ENCODE data around the gene OR4D1.

OR4D1 gene

GRCh38 chr17:58156839-58157803 lies 8.9 kb downstream of the OR4D1 start:
- peak overlapping the region; percentile 45 for H3K4me3 ChIP-seq (ENCODE audit: low read length)
- H3K4me1 ChIP-seq (ENCODE audit: control insufficient read depth, insufficient read depth, low read length): no peaks in the 10 kb centered on the region
- H3K9ac ChIP-seq (ENCODE audit: low read depth, low read length): no peak overlapping the region

GRCh38 chr17:58158181-58158580 lies 10.0 kb downstream of the OR4D1 start:
- no peak overlapping the region for H3K9ac ChIP-seq (ENCODE audit: low read depth, low read length)
- H3K4me1 ChIP-seq (ENCODE audit: control insufficient read depth, insufficient read depth, low read length): no peaks in the 10 kb centered on the region
- no peak overlapping the region for H3K4me2 ChIP-seq (ENCODE audit: low read length)
- H3K4me3 ChIP-seq (ENCODE audit: low read length): no peak overlapping the region
- peaks cover 81% of the 10 kb centered on the region for H3K27me3 ChIP-seq (ENCODE audit: control insufficient read depth, insufficient read depth, low read length)
- H3K9me3 ChIP-seq (replicated peaks; ENCODE audit: low read length): no peaks in the 10 kb centered on the region
- no peaks in the 10 kb centered on the region for H3K36me3 ChIP-seq (ENCODE audit: insufficient read depth, low read length)

More at GRCh38 chr17:58156839-58157803, 8.9 kb downstream of the OR4D1 start:
- Histone ChIP-seq H3K27me3 (ENCODE audit: control insufficient read depth, insufficient read depth, low read length) (peaks cover 85% of the 10 kb centered on the region), H3K9me3 (replicated peaks; ENCODE audit: low read length) (no peaks in the 10 kb centered on the region), H3K4me2 (ENCODE audit: low read length) (peak overlapping the region; percentile 74), H3K36me3 (ENCODE audit: insufficient read depth, low read length) (no peaks in the 10 kb centered on the region)

- Histone ChIP-seq H3K4me2 (ENCODE audit: low read length) (no peak overlapping the region), H3K9ac (ENCODE audit: low read depth, low read length) (no peak overlapping the region), H3K9me3 (replicated peaks; ENCODE audit: low read length) (no peaks in the 10 kb centered on the region), H3K4me1 (ENCODE audit: control insufficient read depth, insufficient read depth, low read length) (no peaks in the 10 kb centered on the region), H3K27me3 (ENCODE audit: control insufficient read depth, insufficient read depth, low read length) (peaks cover 61% of the 10 kb centered on the region), H3K36me3 (ENCODE audit: insufficient read depth, low read length) (no peaks in the 10 kb centered on the region), H3K4me3 (ENCODE audit: low read length) (no peak overlapping the region)
These were observed 13.4 kb downstream of the OR4D1 start for GRCh38 chr17:58161566-58161965.

GRCh38 chr17:58165981-58166380 lies 17.8 kb downstream of the OR4D1 start:
- H3K4me1 ChIP-seq (ENCODE audit: control insufficient read depth, insufficient read depth, low read length): no peaks in the 10 kb centered on the region
- H3K36me3 ChIP-seq (ENCODE audit: insufficient read depth, low read length): no peaks in the 10 kb centered on the region
- H3K9me3 ChIP-seq (replicated peaks; ENCODE audit: low read length): no peaks in the 10 kb centered on the region
- no peak overlapping the region for H3K4me2 ChIP-seq (ENCODE audit: low read length)
- H3K9ac ChIP-seq (ENCODE audit: low read depth, low read length): no peak overlapping the region
- peaks cover 43% of the 10 kb centered on the region for H3K27me3 ChIP-seq (ENCODE audit: control insufficient read depth, insufficient read depth, low read length)
- H3K4me3 ChIP-seq (ENCODE audit: low read length): no peak overlapping the region

DNA sequence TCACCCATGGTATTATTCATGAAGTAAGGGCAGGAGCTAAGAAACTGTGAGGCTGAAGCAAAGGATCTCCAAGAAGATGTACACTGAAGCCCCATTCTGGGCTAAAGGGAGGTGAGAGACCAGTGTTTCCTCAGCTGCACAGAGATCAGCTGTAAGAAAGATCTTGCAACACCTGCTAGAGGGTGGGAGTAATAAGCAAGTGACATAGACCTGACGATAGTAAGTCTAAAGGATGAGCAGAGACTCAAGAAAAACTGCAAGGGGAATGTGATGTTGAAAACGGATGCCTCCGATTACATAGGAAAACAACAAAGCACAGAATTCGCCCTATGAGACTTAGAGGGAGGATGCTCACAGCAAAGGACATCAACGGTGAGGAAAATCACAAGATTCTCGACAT lies 18.5 kb downstream of the OR4D1 start, which contains the start of gene OR4D2:
OR4D2 (plus strand) TSS at position 301 of the 400 bp plus-strand sequence. CDS start 2,674 bp downstream, outside the sequence.
- Histone ChIP-seq H3K9me3 (replicated peaks; ENCODE audit: low read length) (no peaks in the 10 kb centered on the region), H3K4me1 (ENCODE audit: control insufficient read depth, insufficient read depth, low read length) (no peaks in the 10 kb centered on the region), H3K36me3 (ENCODE audit: insufficient read depth, low read length) (no peaks in the 10 kb centered on the region), H3K27me3 (ENCODE audit: control insufficient read depth, insufficient read depth, low read length) (peaks cover 43% of the 10 kb centered on the region), H3K9ac (ENCODE audit: low read depth, low read length) (no peak within 1 kb of the TSS), H3K4me2 (ENCODE audit: low read length) (no peak within 1 kb of the TSS), H3K4me3 (ENCODE audit: low read length) (no peak within 1 kb of the TSS)

- Histone ChIP-seq H3K27me3 (ENCODE audit: control insufficient read depth, insufficient read depth, low read length) (peaks cover 35% of the 10 kb centered on the region), H3K36me3 (ENCODE audit: insufficient read depth, low read length) (no peaks in the 10 kb centered on the region), H3K9me3 (replicated peaks; ENCODE audit: low read length) (no peaks in the 10 kb centered on the region), H3K9ac (ENCODE audit: low read depth, low read length) (no peak overlapping the region), H3K4me1 (ENCODE audit: control insufficient read depth, insufficient read depth, low read length) (no peaks in the 10 kb centered on the region), H3K4me2 (ENCODE audit: low read length) (no peak overlapping the region), H3K4me3 (ENCODE audit: low read length) (no peak overlapping the region)
These were observed 22.4 kb downstream of the OR4D1 start for GRCh38 chr17:58170622-58171021.

DNA sequence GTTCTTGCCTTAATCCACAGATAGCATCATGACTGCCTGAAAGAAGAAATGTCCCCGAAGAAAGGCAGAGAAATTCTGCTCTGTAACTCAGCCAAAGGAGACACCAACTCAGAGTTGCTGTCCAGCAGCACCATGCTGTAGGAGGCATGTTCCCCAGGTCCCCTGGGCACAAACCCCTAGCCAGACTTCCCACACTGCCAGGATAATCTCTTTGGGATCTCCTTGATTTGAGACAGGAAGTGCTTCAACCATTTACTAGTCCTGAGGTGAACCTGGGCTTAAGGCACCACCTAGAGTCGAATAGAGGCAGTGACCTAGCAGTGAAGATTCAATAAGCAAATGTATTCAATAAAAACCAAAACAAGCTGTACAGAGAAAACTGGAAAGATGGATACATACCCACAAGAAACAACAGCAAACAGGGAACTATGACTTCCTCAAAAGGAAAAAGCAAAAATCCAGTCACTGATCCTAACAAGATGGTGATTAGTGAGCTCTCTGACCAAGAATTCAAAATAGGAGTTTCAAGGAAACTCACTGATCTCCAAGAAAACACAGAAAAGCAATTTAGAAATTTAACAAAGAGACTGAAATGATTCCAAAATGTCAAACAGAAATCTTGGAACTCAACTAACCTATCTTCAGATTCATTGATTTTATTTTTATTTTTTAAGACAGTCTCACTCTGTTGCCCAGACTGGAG lies 24.3 kb downstream of the OR4D1 start:
- Histone ChIP-seq H3K4me3 (ENCODE audit: low read length) (no peak overlapping the region), H3K36me3 (ENCODE audit: insufficient read depth, low read length) (no peaks in the 10 kb centered on the region), H3K4me1 (ENCODE audit: control insufficient read depth, insufficient read depth, low read length) (no peaks in the 10 kb centered on the region), H3K4me2 (ENCODE audit: low read length) (no peak overlapping the region), H3K9me3 (replicated peaks; ENCODE audit: low read length) (no peaks in the 10 kb centered on the region), H3K27me3 (ENCODE audit: control insufficient read depth, insufficient read depth, low read length) (peaks cover 35% of the 10 kb centered on the region), H3K9ac (ENCODE audit: low read depth, low read length) (no peak overlapping the region)

GRCh38 chr17:58174871-58175270 lies 26.7 kb downstream of the OR4D1 start:
- Histone ChIP-seq H3K4me1 (ENCODE audit: control insufficient read depth, insufficient read depth, low read length) (no peaks in the 10 kb centered on the region), H3K27me3 (ENCODE audit: control insufficient read depth, insufficient read depth, low read length) (peaks cover 30% of the 10 kb centered on the region), H3K36me3 (ENCODE audit: insufficient read depth, low read length) (no peaks in the 10 kb centered on the region), H3K4me3 (ENCODE audit: low read length) (no peak overlapping the region), H3K9me3 (replicated peaks; ENCODE audit: low read length) (no peaks in the 10 kb centered on the region), H3K4me2 (ENCODE audit: low read length) (no peak overlapping the region), H3K9ac (ENCODE audit: low read depth, low read length) (no peak overlapping the region)

- Histone ChIP-seq H3K27me3 (ENCODE audit: control insufficient read depth, insufficient read depth, low read length) (peaks cover 27% of the 10 kb centered on the region), H3K36me3 (ENCODE audit: insufficient read depth, low read length) (no peaks in the 10 kb centered on the region), H3K4me3 (ENCODE audit: low read length) (no peak overlapping the region), H3K9me3 (replicated peaks; ENCODE audit: low read length) (no peaks in the 10 kb centered on the region), H3K9ac (ENCODE audit: low read depth, low read length) (no peak overlapping the region), H3K4me1 (ENCODE audit: control insufficient read depth, insufficient read depth, low read length) (no peaks in the 10 kb centered on the region), H3K4me2 (ENCODE audit: low read length) (no peak overlapping the region)
These were observed 28.0 kb downstream of the OR4D1 start for GRCh38 chr17:58176200-58176599.

DNA sequence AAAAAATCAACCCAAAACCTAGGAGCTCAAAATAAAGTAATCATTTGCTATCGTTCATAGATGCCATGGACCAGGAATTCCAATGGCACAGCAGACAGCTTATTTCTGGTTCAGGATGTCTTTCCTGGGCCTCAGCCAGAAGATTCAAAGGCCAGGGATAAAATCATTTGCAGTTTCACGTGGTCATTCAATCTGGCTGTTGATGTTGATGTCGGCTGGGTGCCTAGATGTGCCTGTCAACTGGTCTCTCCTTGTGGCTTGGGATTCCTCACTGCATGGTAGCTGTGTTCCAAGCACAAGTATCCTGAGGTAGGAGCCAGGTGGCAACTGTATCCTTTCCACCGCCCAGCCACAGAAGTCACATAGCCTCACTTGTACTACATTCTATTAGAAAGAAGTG lies 33.6 kb downstream of the OR4D1 start:
- Histone ChIP-seq H3K9ac (ENCODE audit: low read depth, low read length) (no peak overlapping the region), H3K4me2 (ENCODE audit: low read length) (no peak overlapping the region), H3K9me3 (replicated peaks; ENCODE audit: low read length) (no peaks in the 10 kb centered on the region), H3K36me3 (ENCODE audit: insufficient read depth, low read length) (no peaks in the 10 kb centered on the region), H3K4me1 (ENCODE audit: control insufficient read depth, insufficient read depth, low read length) (no peaks in the 10 kb centered on the region), H3K4me3 (ENCODE audit: low read length) (no peak overlapping the region), H3K27me3 (ENCODE audit: control insufficient read depth, insufficient read depth, low read length) (peaks cover 36% of the 10 kb centered on the region)

- Histone ChIP-seq H3K4me3 (ENCODE audit: low read length) (no peak overlapping the region), H3K27me3 (ENCODE audit: control insufficient read depth, insufficient read depth, low read length) (peaks cover 51% of the 10 kb centered on the region), H3K4me1 (ENCODE audit: control insufficient read depth, insufficient read depth, low read length) (no peaks in the 10 kb centered on the region), H3K9ac (ENCODE audit: low read depth, low read length) (no peak overlapping the region), H3K9me3 (replicated peaks; ENCODE audit: low read length) (no peaks in the 10 kb centered on the region), H3K4me2 (ENCODE audit: low read length) (no peak overlapping the region), H3K36me3 (ENCODE audit: insufficient read depth, low read length) (no peaks in the 10 kb centered on the region)
These were observed 35.3 kb downstream of the OR4D1 start for GRCh38 chr17:58183514-58183913.
